Ovary (tissue), 3 donors: ENCODE results near the gene PCNT.

Source experiments
- CTCF ChIP-seq, 3 donors: fragments of 450-650 bp in 2 of 3; fragments of 200-600 bp in 1 of 3; IDR thresholded peaks; one replicate each; pipeline versions ENCODE4 v1.5.1 to v1.8.0; 2016 to 2022; ENCODE audit warnings: antibody characterized with exemption in 3 of 3, mild to moderate bottlenecking in 1 of 3
- EP300 ChIP-seq: sonication (generic); formaldehyde crosslinking; IDR thresholded peaks from one replicate; pipeline ENCODE4 v1.6.1; 2017; ENCODE audit warnings: antibody characterized with exemption
- POLR2A ChIP-seq: fragments of 450-650 bp; IDR thresholded peaks from one replicate; pipeline ENCODE4 v1.6.1; 2017; ENCODE audit warnings: antibody characterized with exemption, mild to moderate bottlenecking, moderate library complexity
- donor health status: DM: no; HTN: no; CAD: no.

- TF ChIP-seq CTCF (IDR thresholded peaks at IDR 0.05), result no peak
- TF ChIP-seq POLR2A, result no peak
- no peak for TF ChIP-seq EP300
Observed at GRCh38 chr21:46468108-46468774, 144.3 kb downstream of the PCNT start.
